H1 (cell line): ENCODE results near the gene C22orf23. TPM values are rescaled to one million over a fixed set of nuclear protein-coding genes. Genes with fewer than 3 reads are reported as not detected.

Experiments used
- CTCF ChIA-PET: fragments of 300-600 bp; sonication (Branson Sonifier 250); formaldehyde crosslinking; loops from one replicate; lab custom pipeline; 2021; ENCODE audit not compliant: partially characterized antibody; lab: Charles Lee
- POLR2A ChIA-PET: fragments of 300-600 bp; sonication (Branson Sonifier 250); formaldehyde crosslinking; loops from one replicate; lab custom pipeline; 2021; ENCODE audit warnings: inconsistent platforms; ENCODE audit not compliant: partially characterized antibody; lab: Charles Lee
- DNase-seq, 2 experiments: peaks; one replicate each; pipeline versions ENCODE4 v3.0.0 to v3.0.0-alpha.2; 2010 to 2022; ENCODE audit warnings: low spot score in 2 of 2, low read depth in 1 of 2, mixed read lengths in 1 of 2
- FAIRE-seq: peaks from 2 replicates; lab custom pipeline; 2011; peaks lifted over from hg19 to GRCh38; lab: Jason Lieb, UNC
- H2AFZ ChIP-seq: 2 replicates; pipeline ENCODE4 v1.8.1; 2012; ENCODE audit warnings: low read length, inconsistent platforms
- H2AK5ac ChIP-seq: 2 replicates; pipeline ENCODE4 v1.6.1; 2013; ENCODE audit warnings: low read depth, low read length
- H2BK120ac ChIP-seq: replicated peaks from 2 replicates; pipeline ENCODE3; 2013; ENCODE audit warnings: low read depth, low read length, inconsistent platforms
- H2BK12ac ChIP-seq: 2 replicates; pipeline ENCODE4 v1.6.1; 2013; ENCODE audit warnings: low read depth, low read length
- H2BK15ac ChIP-seq: 2 replicates; pipeline ENCODE4 v1.6.1; 2013; ENCODE audit warnings: low read length
- H2BK20ac ChIP-seq: 2 replicates; pipeline ENCODE4 v1.6.1; 2013; ENCODE audit warnings: low read length
- H2BK5ac ChIP-seq: 2 replicates; pipeline ENCODE4 v1.6.1; 2013; ENCODE audit warnings: low read depth, low read length
- H3K14ac ChIP-seq: 2 replicates; pipeline ENCODE4 v1.6.1; 2013; ENCODE audit warnings: inconsistent platforms; ENCODE audit not compliant: insufficient read length
- H3K18ac ChIP-seq: 2 replicates; pipeline ENCODE4 v1.6.1; 2013; ENCODE audit warnings: low read length; ENCODE audit errors: extremely low read depth
- H3K23ac ChIP-seq: 2 replicates; pipeline ENCODE4 v1.6.1; 2013; ENCODE audit warnings: inconsistent platforms; ENCODE audit not compliant: insufficient read length
- H3K23me2 ChIP-seq: 2 replicates; pipeline ENCODE4 v1.6.1; 2013; ENCODE audit warnings: low read depth, low read length
- H3K27ac ChIP-seq: 2 replicates; pipeline ENCODE4 v1.6.1; 2011; ENCODE audit warnings: low read depth, low read length, inconsistent platforms
- H3K27me3 ChIP-seq, 4 experiments: replicated peaks in 1 of 4; 1 replicate in 1 of 4; 2 replicates in 3 of 4; pipeline versions ENCODE4 v1.6.1 to v1.8.1; 2011 to 2013; ENCODE audit warnings: low read length in 3 of 4, mild to moderate bottlenecking in 3 of 4, inconsistent platforms in 2 of 4, mixed read lengths in 2 of 4, moderate library complexity in 1 of 4; ENCODE audit not compliant: control insufficient read depth in 3 of 4, insufficient read depth in 3 of 4; ENCODE audit errors: extremely low read depth in 1 of 4
- H3K36me3 ChIP-seq, 4 experiments: 2 replicates each; pipeline versions ENCODE4 v1.6.1 to v1.8.1; 2011 to 2013; ENCODE audit warnings: mild to moderate bottlenecking in 4 of 4, low read length in 3 of 4, moderate library complexity in 2 of 4, control low read depth in 1 of 4, inconsistent platforms in 1 of 4; ENCODE audit not compliant: insufficient read depth in 4 of 4, control insufficient read depth in 2 of 4
- H3K4ac ChIP-seq: replicated peaks from 2 replicates; pipeline ENCODE3; 2013; ENCODE audit warnings: low read length, low read depth, mixed read lengths, inconsistent platforms; ENCODE audit not compliant: insufficient read length
- H3K4me1 ChIP-seq, 4 experiments: replicated peaks in 1 of 4; 1 replicate in 1 of 4; 2 replicates in 3 of 4; pipeline versions ENCODE4 v1.6.1 to v1.8.1; 2011 to 2013; ENCODE audit warnings: low read length in 3 of 4, inconsistent platforms in 2 of 4, mixed read lengths in 1 of 4; ENCODE audit not compliant: insufficient read depth in 4 of 4, control insufficient read depth in 3 of 4
- H3K4me2 ChIP-seq, 2 experiments: 2 replicates each; pipeline versions ENCODE4 v1.6.1 to v1.8.1; 2011 to 2013; ENCODE audit warnings: low read depth in 2 of 2, low read length in 2 of 2, control low read depth in 1 of 2, inconsistent platforms in 1 of 2, mild to moderate bottlenecking in 1 of 2; ENCODE audit not compliant: insufficient read depth in 1 of 2
- H3K4me3 ChIP-seq, 4 experiments: fragments of 200-600, 300-600 bp in 1 of 4; sonication (generic), shearing (Covaris generic), sonication (Bioruptor Twin) in 1 of 4; 2 replicates each; pipeline versions ENCODE4 v1.5.1 to v1.8.1; 2011 to 2016; ENCODE audit warnings: low read length in 4 of 4, low read depth in 3 of 4, control low read depth in 2 of 4, inconsistent platforms in 2 of 4, mild to moderate bottlenecking in 2 of 4, mixed read lengths in 1 of 4, moderate library complexity in 1 of 4; ENCODE audit not compliant: insufficient read depth in 2 of 4; ENCODE audit errors: extremely low read depth in 1 of 4
- H3K56ac ChIP-seq: replicated peaks from 2 replicates; pipeline ENCODE3; 2013; ENCODE audit warnings: low read depth, mild to moderate bottlenecking, mixed read lengths, low read length, inconsistent platforms; ENCODE audit not compliant: insufficient read length
- H3K79me1 ChIP-seq: 2 replicates; pipeline ENCODE4 v1.6.1; 2013; ENCODE audit warnings: low read depth, low read length, control low read depth
- H3K79me2 ChIP-seq, 2 experiments: 2 replicates each; pipeline versions ENCODE4 v1.6.1 to v1.8.1; 2012 to 2013; ENCODE audit warnings: low read length in 2 of 2, mild to moderate bottlenecking in 2 of 2, inconsistent platforms in 1 of 2; ENCODE audit not compliant: insufficient read depth in 2 of 2, control insufficient read depth in 1 of 2
- H3K9ac ChIP-seq, 4 experiments: replicated peaks in 1 of 4; 1 replicate in 1 of 4; 2 replicates in 3 of 4; pipeline versions ENCODE4 v1.6.1 to v1.8.1; 2011 to 2013; ENCODE audit warnings: low read depth in 3 of 4, low read length in 3 of 4, control low read depth in 2 of 4, mild to moderate bottlenecking in 2 of 4, moderate library complexity in 2 of 4, inconsistent platforms in 1 of 4; ENCODE audit errors: extremely low read depth in 1 of 4
- H3K9me3 ChIP-seq, 2 experiments: 2 replicates each; pipeline versions ENCODE4 v1.6.1 to v1.8.1; 2012 to 2013; ENCODE audit warnings: mild to moderate bottlenecking in 2 of 2, moderate library complexity in 2 of 2, control low read depth in 1 of 2, inconsistent platforms in 1 of 2, low read depth in 1 of 2, low read length in 1 of 2, mixed read lengths in 1 of 2; ENCODE audit not compliant: insufficient read depth in 2 of 2
- H4K20me1 ChIP-seq, 2 experiments: replicated peaks in 1 of 2; 2 replicates each; pipeline versions ENCODE3 to v1.8.1; 2011 to 2013; ENCODE audit warnings: inconsistent platforms in 2 of 2, low read length in 2 of 2, mild to moderate bottlenecking in 1 of 2; ENCODE audit not compliant: insufficient read depth in 2 of 2, control insufficient read depth in 1 of 2
- H4K5ac ChIP-seq: 2 replicates; pipeline ENCODE4 v1.6.1; 2013; ENCODE audit warnings: low read length, low read depth, mixed read lengths, inconsistent platforms; ENCODE audit not compliant: insufficient read length
- H4K8ac ChIP-seq: 2 replicates; pipeline ENCODE4 v1.8.0; 2013; ENCODE audit warnings: mild to moderate bottlenecking, moderate library complexity, low read length, inconsistent platforms; ENCODE audit not compliant: insufficient read depth; ENCODE audit errors: extremely low read depth
- H4K91ac ChIP-seq: replicated peaks from 2 replicates; pipeline ENCODE3; 2013; ENCODE audit warnings: low read length, mixed read lengths, inconsistent platforms; ENCODE audit not compliant: insufficient read length
- ASH2L ChIP-seq: fragments of 200-600, 300-600 bp; sonication (generic); IDR thresholded peaks from one replicate; pipeline ENCODE4 v1.7.1; 2017; ENCODE audit warnings: low read length
- POLR2A ChIP-seq, 2 experiments: IDR thresholded peaks; 1 replicate in 1 of 2; 2 replicates in 1 of 2; pipeline ENCODE4 v1.6.1; 2011; ENCODE audit warnings: low read depth in 2 of 2, low read length in 2 of 2, mild to moderate bottlenecking in 2 of 2; ENCODE audit errors: control extremely low read depth in 1 of 2
- WGBS, 2 experiments: shearing (Covaris generic) in 1 of 2; methylation state at CpG; one replicate each; pipeline versions ENCODE4 v1.1.6 to v1.1.7; 2013 to 2015; ENCODE audit warnings: low lambda C conversion rate in 2 of 2, mixed read lengths in 2 of 2, inconsistent platforms in 1 of 2, low coverage in 1 of 2, missing lambda C conversion rate in 1 of 2; ENCODE audit not compliant: insufficient replicate concordance in 2 of 2, insufficient coverage in 1 of 2, insufficient read length in 1 of 2; ENCODE audit errors: extremely low coverage in 1 of 2, missing lambda C conversion rate in 1 of 2; 5-methylcytosine and 5-hydroxymethylcytosine counted together
- polyA plus RNA-seq, 7 experiments: library from polyadenylated mRNA; depleted of rRNA in 3 of 7; stranded (reverse) in 5 of 7; unstranded in 2 of 7; fragments of >200 nt in 5 of 7; fragments of 200-250 nt in 2 of 7; gene quantifications; 1 replicate in 5 of 7; 2 replicates in 1 of 7; 4 replicates in 1 of 7; pipeline versions ENCODE4 v1.2.1 to v1.2.3, GENCODE V29; 2011 to 2013; ENCODE audit warnings: missing spikeins in 2 of 7, mixed read lengths in 2 of 7
- total RNA-seq: library from RNA; stranded (reverse); fragmentation: NEBNext Ultra II Directional; extraction: Animal tissue kit (Norgen Biotek cat#: 25700); gene quantifications from 2 replicates; pipeline ENCODE4 v1.2.1, GENCODE V29; 2021

Gene C22orf23
- total and polyA plus RNA-seq, 2 of the 8 experiments (the other 6 are each of a cell fraction or from before 2014, with no cell fraction given) = 0.50 to 0.54 TPM

DNA sequence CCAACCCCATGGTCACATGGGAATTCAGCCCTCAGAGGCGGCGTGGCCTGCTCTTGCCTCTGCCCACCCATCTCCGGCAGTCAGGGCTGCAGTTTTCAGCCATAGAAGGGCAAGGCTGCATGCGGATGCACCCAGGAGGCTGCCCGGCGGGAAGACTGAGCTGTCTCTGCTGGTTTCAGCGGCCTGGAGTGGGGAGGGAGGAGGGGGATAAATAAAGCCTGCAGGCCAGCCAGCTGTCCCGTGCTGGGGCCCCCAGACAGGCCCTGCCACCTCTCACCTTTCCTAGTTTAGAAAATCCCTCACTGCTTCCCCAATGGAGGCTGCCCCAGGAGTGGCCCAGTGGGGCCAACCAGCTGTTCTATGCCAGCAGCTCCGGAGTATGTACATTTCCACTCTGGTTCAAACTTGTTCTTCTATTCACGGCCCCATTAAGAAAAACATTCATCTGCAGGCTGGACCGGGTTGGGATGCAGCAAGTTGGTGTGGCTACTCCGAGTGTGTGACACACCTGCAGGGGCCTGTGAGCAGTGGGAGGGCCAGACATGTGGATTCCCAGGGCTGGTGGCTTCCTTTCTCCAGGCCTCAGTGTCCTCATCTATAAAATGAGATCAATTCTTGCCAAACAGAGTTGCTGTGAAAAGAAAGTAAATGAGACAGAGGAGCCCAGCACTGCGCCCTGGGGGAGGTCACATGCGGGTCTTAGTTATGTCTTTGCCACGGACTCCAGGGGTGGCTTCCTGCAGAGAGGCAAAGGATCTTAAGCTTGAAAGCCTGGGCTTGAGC is 42.3 kb downstream of the C22orf23 start:
- no peak overlapping the region for H4K91ac ChIP-seq
- no peak overlapping the region for H3K23ac ChIP-seq
- H3K9me3 ChIP-seq = no peaks in the 10 kb centered on the region
- no peak overlapping the region for H3K14ac ChIP-seq
- H3K9ac ChIP-seq = no peak overlapping the region
- no peak overlapping the region for H2BK15ac ChIP-seq
- no peak overlapping the region for H3K27ac ChIP-seq
- no peak overlapping the region for H2BK20ac ChIP-seq
- H3K36me3 ChIP-seq = peaks cover 0 to 5% (median 1%) of the 10 kb centered on the region in 4 experiments; a peak in 2 of 8 replicates
- H2BK120ac ChIP-seq = no peak overlapping the region
- no peaks in the 10 kb centered on the region for H3K27me3 ChIP-seq
- H2BK12ac ChIP-seq = no peak overlapping the region
- H4K20me1 ChIP-seq = peaks cover 0 to 4% of the 10 kb centered on the region in 2 experiments
- peak in 1 of 2 experiments; percentile 27; a peak in 1 of 3 replicates for TF ChIP-seq POLR2A (IDR thresholded peaks at IDR 0.05; ENCODE audit: control extremely low read depth in 1 of 2, low read depth in 2 of 2, low read length in 2 of 2)
- TF ChIP-seq ASH2L = no peak
- TF ChIP-seq, all 59 proteins: peak for 1
- DNase-seq = no peak
- Histone ChIP-seq H3K23me2 (peaks cover 8% of the 10 kb centered on the region; the same call in 1 of the 2 replicates), H4K8ac (no peak overlapping the region), H2AFZ (no peak overlapping the region), H4K5ac (no peak overlapping the region), H3K79me1 (peaks cover 9% of the 10 kb centered on the region), H3K18ac (no peak overlapping the region), H2BK5ac (peak overlapping the region; percentile 44; the same call in 1 of the 2 replicates), H3K4ac (no peak overlapping the region), H3K4me2 (no peak overlapping the region), H3K79me2 (peaks cover 0 to 12% of the 10 kb centered on the region in 2 experiments; a peak in 1 of 4 replicates), H3K4me1 (peaks cover 0 to 26% (median 15%) of the 10 kb centered on the region in 4 experiments; a peak in 6 of 7 replicates), H3K56ac (no peak overlapping the region), H3K4me3 (no peak overlapping the region), H2AK5ac (no peak overlapping the region)
- no peak for FAIRE-seq
- POLR2A ChIA-PET = interaction anchor here (1.0 to 8.7 kb wide), 7 partner anchors 7 to 102 kb away, joined by 3 to 150 read pairs (median 6); partner anchors contain the start of genes ANKRD54, C22orf23, GCAT and MICALL1
- CTCF ChIA-PET = interaction anchor here (0.6 to 4.2 kb wide), 14 partner anchors 9 to 93 kb away, joined by 3 to 27 read pairs (median 4); no protein-coding TSS in a partner anchor
- WGBS, 2 experiments = 77% methylated on average over 15 of the region's 15 CpGs; no CpG with 5 or more reads in 1 of the 2 experiments
